Neutrophil (primary cell): ENCODE data around the gene PTPN2.

Experiments
- H3K27ac ChIP-seq: fragments of 200-600 bp; sonication (generic); 2 replicates; pipeline ENCODE4 v1.5.1; 2016; ENCODE audit warnings: mild to moderate bottlenecking, moderate library complexity
- H3K27me3 ChIP-seq: fragments of 200-600 bp; sonication (generic); 2 replicates; pipeline ENCODE4 v1.6.0; 2016; ENCODE audit warnings: mild to moderate bottlenecking
- H3K36me3 ChIP-seq: fragments of 200-600 bp; sonication (generic); 2 replicates; pipeline ENCODE4 v1.5.1; 2017
- H3K4me1 ChIP-seq, 2 experiments: fragments of 200-600 bp in 1 of 2; sonication (generic) in 1 of 2; 1 replicate in 1 of 2; 2 replicates in 1 of 2; pipeline versions ENCODE4 v1.5.1 to v1.6.1; 2013 to 2016; ENCODE audit warnings: low read depth in 1 of 2, low read length in 1 of 2, mild to moderate bottlenecking in 1 of 2, moderate library complexity in 1 of 2; ENCODE audit not compliant: control insufficient read depth in 1 of 2, insufficient read depth in 1 of 2
- H3K4me3 ChIP-seq, 2 experiments: fragments of 200-600 bp in 1 of 2; sonication (generic) in 1 of 2; 1 replicate in 1 of 2; 2 replicates in 1 of 2; pipeline ENCODE4 v1.5.1; 2013 to 2016; ENCODE audit warnings: low read depth in 1 of 2, low read length in 1 of 2, mild to moderate bottlenecking in 1 of 2, moderate library complexity in 1 of 2
- H3K9me3 ChIP-seq: fragments of 200-600 bp; sonication (generic); 2 replicates; pipeline ENCODE4 v1.5.1; 2016
- TF ChIP-seq, protein P1 (sequence below): fragments of 200-600 bp; sonication (generic); IDR thresholded peaks from 2 replicates; pipeline ENCODE4 v1.5.1; 2016; ENCODE audit warnings: antibody characterized with exemption

Gene PTPN2

DNA sequence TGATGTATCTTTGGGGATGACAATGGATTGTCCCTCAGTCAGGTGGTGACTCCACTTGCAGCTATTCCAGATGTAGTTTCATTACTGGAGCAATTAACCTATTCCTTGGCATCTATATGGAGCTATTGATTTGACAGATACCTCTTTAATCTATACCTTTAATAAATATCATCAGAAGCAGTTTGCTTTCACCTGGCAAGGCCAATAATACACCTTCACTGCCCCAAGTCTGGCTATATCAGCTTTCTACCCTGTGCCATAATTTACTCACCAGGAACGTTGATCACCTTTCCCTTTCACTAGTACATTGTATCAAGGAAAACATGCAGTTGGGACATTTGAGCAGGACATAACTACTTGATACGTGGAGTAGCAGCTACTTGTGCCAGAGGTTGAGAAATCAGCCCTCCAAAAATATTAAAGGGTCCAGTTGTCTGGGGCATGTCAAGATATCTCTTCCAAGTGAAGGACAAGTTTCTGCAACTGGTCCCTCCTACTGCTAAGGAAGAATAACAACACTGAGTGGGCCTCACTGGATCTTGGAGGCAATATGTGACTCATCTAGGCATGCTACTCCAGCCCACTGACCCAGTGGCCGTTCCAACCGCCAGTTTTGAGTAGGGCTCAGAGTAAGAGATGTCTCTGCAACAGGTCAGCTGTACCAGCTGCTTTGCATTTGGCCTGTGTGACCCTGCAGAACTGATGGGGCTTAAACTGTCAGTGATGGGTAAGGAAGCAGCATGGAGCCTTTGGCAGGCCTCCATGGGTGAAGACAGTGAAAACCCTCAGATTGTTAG lies 114.2 kb downstream of the PTPN2 start:
- H3K36me3 ChIP-seq, result no peaks in the 10 kb centered on the region
- TF ChIP-seq, protein P1, sequence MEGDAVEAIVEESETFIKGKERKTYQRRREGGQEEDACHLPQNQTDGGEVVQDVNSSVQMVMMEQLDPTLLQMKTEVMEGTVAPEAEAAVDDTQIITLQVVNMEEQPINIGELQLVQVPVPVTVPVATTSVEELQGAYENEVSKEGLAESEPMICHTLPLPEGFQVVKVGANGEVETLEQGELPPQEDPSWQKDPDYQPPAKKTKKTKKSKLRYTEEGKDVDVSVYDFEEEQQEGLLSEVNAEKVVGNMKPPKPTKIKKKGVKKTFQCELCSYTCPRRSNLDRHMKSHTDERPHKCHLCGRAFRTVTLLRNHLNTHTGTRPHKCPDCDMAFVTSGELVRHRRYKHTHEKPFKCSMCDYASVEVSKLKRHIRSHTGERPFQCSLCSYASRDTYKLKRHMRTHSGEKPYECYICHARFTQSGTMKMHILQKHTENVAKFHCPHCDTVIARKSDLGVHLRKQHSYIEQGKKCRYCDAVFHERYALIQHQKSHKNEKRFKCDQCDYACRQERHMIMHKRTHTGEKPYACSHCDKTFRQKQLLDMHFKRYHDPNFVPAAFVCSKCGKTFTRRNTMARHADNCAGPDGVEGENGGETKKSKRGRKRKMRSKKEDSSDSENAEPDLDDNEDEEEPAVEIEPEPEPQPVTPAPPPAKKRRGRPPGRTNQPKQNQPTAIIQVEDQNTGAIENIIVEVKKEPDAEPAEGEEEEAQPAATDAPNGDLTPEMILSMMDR, result no peak

GRCh38 chr18:12769136-12769535 lies 114.9 kb downstream of the PTPN2 start:
- no peaks in the 10 kb centered on the region for H3K27me3 ChIP-seq
- H3K4me3 ChIP-seq, result no peak overlapping the region
- H3K36me3 ChIP-seq, result no peaks in the 10 kb centered on the region
- no peak overlapping the region for H3K27ac ChIP-seq
- H3K4me1 ChIP-seq, result no peaks in the 10 kb centered on the region
- no peaks in the 10 kb centered on the region for H3K9me3 ChIP-seq
- TF ChIP-seq, protein P1, result no peak

More for the DNA sequence above, 114.2 kb downstream of the PTPN2 start:
- Histone ChIP-seq H3K9me3 (no peaks in the 10 kb centered on the region), H3K27me3 (no peaks in the 10 kb centered on the region), H3K4me3 (no peak overlapping the region), H3K27ac (no peak overlapping the region), H3K4me1 (no peaks in the 10 kb centered on the region)

- Histone ChIP-seq H3K36me3 (no peaks in the 10 kb centered on the region), H3K4me1 (no peaks in the 10 kb centered on the region), H3K27ac (no peak overlapping the region), H3K9me3 (no peaks in the 10 kb centered on the region), H3K27me3 (no peaks in the 10 kb centered on the region), H3K4me3 (no peak overlapping the region)
- TF ChIP-seq, protein P1, result no peak
These were observed 115.4 kb downstream of the PTPN2 start for GRCh38 chr18:12768625-12769024.

GRCh38 chr18:12767580-12768155 lies 116.4 kb downstream of the PTPN2 start:
- Histone ChIP-seq H3K27me3 (no peaks in the 10 kb centered on the region), H3K36me3 (no peaks in the 10 kb centered on the region), H3K4me1 (no peaks in the 10 kb centered on the region), H3K27ac (no peak overlapping the region), H3K4me3 (no peak overlapping the region), H3K9me3 (no peaks in the 10 kb centered on the region)
- TF ChIP-seq, protein P1, result no peak

DNA sequence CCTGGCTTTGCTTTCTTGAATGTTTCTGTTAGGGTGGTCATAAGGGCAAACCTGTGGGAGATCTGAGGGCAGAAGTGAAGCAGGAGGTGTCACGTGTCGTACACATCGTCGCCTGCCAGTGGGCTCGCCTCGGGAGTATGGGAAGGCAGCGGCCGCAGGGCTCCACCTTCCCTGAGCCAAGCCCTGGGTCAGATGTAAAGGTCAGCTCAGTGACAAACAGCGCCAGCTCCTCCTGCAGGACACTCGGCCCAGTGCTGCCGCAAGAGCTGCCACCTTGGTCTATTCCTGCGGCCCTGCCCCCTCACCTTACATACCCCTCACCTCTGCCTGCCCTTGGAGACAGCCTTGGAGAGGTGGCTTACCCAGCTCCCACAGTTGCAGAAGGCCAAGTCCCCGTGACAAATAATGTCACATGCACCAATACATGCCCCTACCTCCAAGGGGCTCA lies 117.0 kb downstream of the PTPN2 start:
- Histone ChIP-seq H3K9me3 (no peaks in the 10 kb centered on the region), H3K36me3 (no peaks in the 10 kb centered on the region), H3K27me3 (no peaks in the 10 kb centered on the region), H3K4me3 (no peak overlapping the region), H3K27ac (no peak overlapping the region), H3K4me1 (no peaks in the 10 kb centered on the region)
- TF ChIP-seq, protein P1, result no peak
